MM.1S (cell line): ENCODE measurements around the gene CNOT6.

Source experiments
- DNase-seq: peaks from one replicate; pipeline ENCODE4 v3.0.0-alpha.2; 2015
- H2AFZ ChIP-seq: fragments of 300-600 bp; sonication (generic); 2 replicates; pipeline ENCODE4 v1.6.0; 2016; ENCODE audit warnings: antibody characterized with exemption, low read length
- H3F3A ChIP-seq: fragments of 300-600 bp; sonication (generic); 2 replicates; pipeline ENCODE4 v1.6.1; 2016; ENCODE audit warnings: mild to moderate bottlenecking, antibody characterized with exemption, low read length, moderate library complexity, mixed read lengths; ENCODE audit not compliant: insufficient read depth
- H3K27ac ChIP-seq: fragments of 300-600 bp; sonication (generic); 2 replicates; pipeline ENCODE4 v1.5.1; 2016; ENCODE audit warnings: mild to moderate bottlenecking, low read length
- H3K27me3 ChIP-seq: fragments of 300-600 bp; sonication (generic); replicated peaks from 2 replicates; pipeline ENCODE4 v1.6.0; 2016; ENCODE audit warnings: low read length; ENCODE audit not compliant: insufficient read depth
- H3K36me3 ChIP-seq: fragments of 300-600 bp; sonication (generic); replicated peaks from 2 replicates; pipeline ENCODE4 v1.6.1; 2016; ENCODE audit warnings: mild to moderate bottlenecking, low read length, mixed read lengths; ENCODE audit not compliant: insufficient read depth
- H3K4me1 ChIP-seq: fragments of 300-600 bp; sonication (generic); 2 replicates; pipeline ENCODE4 v1.6.1; 2016; ENCODE audit warnings: low read length, mixed read lengths
- H3K4me2 ChIP-seq: fragments of 300-600 bp; sonication (generic); 2 replicates; pipeline ENCODE4 v1.6.0; 2016; ENCODE audit warnings: low read depth, low read length
- H3K4me3 ChIP-seq: fragments of 300-600 bp; sonication (generic); 2 replicates; pipeline ENCODE4 v1.5.1; 2016; ENCODE audit warnings: low read length, mixed read lengths
- H3K79me2 ChIP-seq: fragments of 300-600 bp; sonication (generic); 2 replicates; pipeline ENCODE4 v1.6.1; 2016; ENCODE audit warnings: mixed run types, low read length, mixed read lengths
- H3K9ac ChIP-seq: fragments of 300-600 bp; sonication (generic); 2 replicates; pipeline ENCODE4 v1.6.1; 2016; ENCODE audit warnings: low read length, mixed read lengths
- H3K9me2 ChIP-seq: fragments of 300-600 bp; sonication (generic); replicated peaks from 2 replicates; pipeline ENCODE4 v1.6.1; 2016; ENCODE audit warnings: mild to moderate bottlenecking, low read length, mixed read lengths; ENCODE audit not compliant: insufficient read depth
- H3K9me3 ChIP-seq: fragments of 300-600 bp; sonication (generic); replicated peaks from 2 replicates; pipeline ENCODE4 v1.6.1; 2016; ENCODE audit warnings: mild to moderate bottlenecking, low read length, mixed read lengths; ENCODE audit not compliant: insufficient read depth
- H4K20me1 ChIP-seq: fragments of 300-600 bp; sonication (generic); 2 replicates; pipeline ENCODE4 v1.6.1; 2016; ENCODE audit warnings: mild to moderate bottlenecking, low read length, moderate library complexity, mixed read lengths; ENCODE audit not compliant: insufficient read depth
- CTCF ChIP-seq: fragments of 300-600 bp; sonication (generic); IDR thresholded peaks from 2 replicates; pipeline ENCODE4 v1.5.1; 2016; ENCODE audit warnings: antibody characterized with exemption, low read length, mixed read lengths
- EZH2 ChIP-seq: fragments of 300-600 bp; sonication (generic); optimal IDR thresholded peaks from 2 replicates; pipeline ENCODE3; 2017; ENCODE audit warnings: low read depth, mild to moderate bottlenecking, antibody characterized with exemption, low read length, mixed read lengths
- EZH2phosphoT487 ChIP-seq: fragments of 300-600 bp; sonication (generic); IDR thresholded peaks from 2 replicates; pipeline ENCODE4 v1.6.1; 2018; ENCODE audit warnings: antibody characterized with exemption, low read length

The CNOT6 gene

GRCh38 chr5:180625125-180625790, 131.1 kb downstream of the CNOT6 start:
- DNase-seq: no peak
- Histone ChIP-seq H3K4me1 (no peaks in the 10 kb centered on the region), H3K79me2 (no peaks in the 10 kb centered on the region), H3K4me3 (no peak overlapping the region), H3K36me3 (no peaks in the 10 kb centered on the region), H3K9me2 (no peaks in the 10 kb centered on the region), H4K20me1 (no peaks in the 10 kb centered on the region), H2AFZ (no peak overlapping the region), H3K9ac (no peak overlapping the region), H3K4me2 (no peak overlapping the region), H3K9me3 (no peaks in the 10 kb centered on the region), H3K27me3 (peaks cover 58% of the 10 kb centered on the region), H3K27ac (no peak overlapping the region), H3F3A (no peaks in the 10 kb centered on the region)
- no peak for TF ChIP-seq EZH2phosphoT487
- no peak for TF ChIP-seq EZH2
- TF ChIP-seq CTCF: no peak

DNA sequence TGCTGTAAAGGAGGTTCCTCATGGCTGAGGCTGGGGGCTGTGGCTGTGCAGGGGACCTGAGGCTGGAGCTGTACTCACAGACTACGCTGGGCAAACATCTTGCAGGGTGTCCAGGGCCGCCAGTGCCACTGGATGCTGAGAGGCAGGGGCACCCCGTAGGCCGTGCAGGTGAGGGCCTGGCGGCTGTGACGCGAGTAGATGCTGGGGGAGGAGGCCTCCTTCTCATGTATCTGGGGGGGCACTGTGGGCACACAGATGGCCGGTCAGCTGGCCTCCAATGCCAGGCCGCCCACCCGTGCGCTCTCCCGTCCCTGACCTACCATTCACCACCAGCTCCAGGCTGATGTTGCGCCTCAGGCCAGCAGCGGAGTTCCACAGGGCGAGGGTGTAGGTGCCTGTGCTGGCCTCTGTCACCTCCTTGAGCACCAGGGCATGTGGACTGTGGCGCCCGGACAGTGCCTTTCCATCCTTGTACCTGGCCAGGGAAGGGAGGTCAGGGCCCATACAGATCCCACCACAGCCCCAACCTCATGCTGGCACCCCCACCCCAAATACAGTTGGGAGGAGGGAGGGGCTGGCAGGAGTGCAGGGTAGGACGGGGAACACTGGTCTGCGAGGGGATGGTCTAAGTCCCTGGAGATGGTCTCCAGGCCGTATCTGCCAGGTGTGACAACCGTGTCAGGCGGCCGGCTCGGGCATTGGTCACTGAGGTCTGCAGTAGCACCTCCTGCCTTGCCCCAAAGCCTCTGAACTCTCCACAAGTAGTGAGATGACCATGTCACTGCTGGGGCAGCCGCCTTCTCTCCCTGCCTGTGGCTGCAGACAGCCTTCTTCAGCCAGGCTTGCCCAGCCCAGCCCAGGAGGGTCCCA, 131.8 kb downstream of the CNOT6 start:
- Histone ChIP-seq H3K4me2 (no peak overlapping the region), H3K4me1 (no peaks in the 10 kb centered on the region), H3K9ac (no peak overlapping the region), H3K27me3 (peaks cover 59% of the 10 kb centered on the region), H3K79me2 (no peaks in the 10 kb centered on the region), H3K9me3 (no peaks in the 10 kb centered on the region), H3F3A (no peaks in the 10 kb centered on the region), H3K36me3 (no peaks in the 10 kb centered on the region), H3K27ac (no peak overlapping the region), H3K4me3 (no peak overlapping the region), H4K20me1 (no peaks in the 10 kb centered on the region), H3K9me2 (no peaks in the 10 kb centered on the region), H2AFZ (no peak overlapping the region)
- TF ChIP-seq EZH2: no peak
- no peak for TF ChIP-seq CTCF
- TF ChIP-seq EZH2phosphoT487: no peak
- no peak for DNase-seq

DNA sequence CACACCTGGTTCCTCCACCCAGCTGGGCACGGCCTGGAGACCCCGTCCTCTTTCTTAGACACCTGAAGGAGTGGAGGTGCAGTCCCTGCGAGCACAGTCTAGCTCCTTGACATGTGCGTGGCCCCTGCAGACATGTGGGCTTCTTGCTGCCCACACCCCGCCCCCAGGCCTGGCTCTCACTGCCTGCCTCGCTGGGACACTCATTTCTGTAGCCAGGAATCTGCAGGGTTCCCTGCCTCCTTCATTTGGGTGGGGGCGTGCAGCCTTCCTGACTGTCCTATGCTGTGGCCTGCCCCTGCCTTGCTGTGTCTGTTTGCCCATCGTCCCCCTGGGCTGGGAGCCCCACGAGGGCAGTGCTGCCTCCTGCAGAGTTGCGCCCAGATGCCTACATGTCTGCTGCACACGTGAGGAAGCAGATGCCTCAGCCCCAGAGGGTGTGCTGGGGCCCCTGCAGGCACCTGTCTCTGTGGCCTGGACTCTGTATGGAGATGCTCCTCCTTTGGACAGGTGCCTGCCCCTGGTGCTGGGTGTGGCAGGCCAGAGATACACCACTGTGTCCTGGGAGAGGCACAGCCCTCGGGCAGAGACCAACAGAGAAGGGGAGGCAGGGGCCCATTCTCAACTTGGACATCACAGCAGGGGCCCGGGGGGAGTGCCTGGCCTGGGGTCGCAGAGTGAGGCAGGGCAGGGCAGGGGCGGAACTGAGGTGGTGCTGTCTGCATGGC, 132.6 kb downstream of the CNOT6 start:
- H2AFZ ChIP-seq: no peak overlapping the region
- H3K4me2 ChIP-seq: no peak overlapping the region
- no peak overlapping the region for H3K9ac ChIP-seq
- no peak for TF ChIP-seq EZH2
- no peak for TF ChIP-seq EZH2phosphoT487
- no peak for TF ChIP-seq CTCF
- H4K20me1 ChIP-seq: no peaks in the 10 kb centered on the region
- H3K27ac ChIP-seq: no peak overlapping the region
- DNase-seq: no peak
- H3K4me3 ChIP-seq: no peak overlapping the region
- H3K36me3 ChIP-seq: no peaks in the 10 kb centered on the region
- H3K9me2 ChIP-seq: no peaks in the 10 kb centered on the region
- H3F3A ChIP-seq: no peaks in the 10 kb centered on the region
- no peaks in the 10 kb centered on the region for H3K79me2 ChIP-seq
- no peaks in the 10 kb centered on the region for H3K4me1 ChIP-seq
- no peaks in the 10 kb centered on the region for H3K9me3 ChIP-seq
- H3K27me3 ChIP-seq: peaks cover 59% of the 10 kb centered on the region
